Ascending aorta (tissue), 2 donors: ENCODE data around the gene CYP19A1. TPM values are rescaled to one million over a fixed set of nuclear protein-coding genes. Genes with fewer than 3 reads are reported as not detected.
A peak's percentile ranks its signal among the peaks of the same experiment; 100 is the strongest.

Source experiments
- DNase-seq, 2 donors: peaks; one replicate each; pipeline ENCODE4 v3.0.0-alpha.2; 2019; ENCODE audit warnings: low spot score in 2 of 2
- H3K27ac ChIP-seq, 2 donors: fragments of 200-600 bp; sonication (generic); one replicate each; pipeline ENCODE4 v1.5.1; 2016 to 2017; ENCODE audit warnings: mild to moderate bottlenecking in 1 of 2
- H3K27me3 ChIP-seq: fragments of 200-600 bp; sonication (generic); one replicate; pipeline ENCODE4 v1.5.1; 2017
- H3K36me3 ChIP-seq, 2 donors: fragments of 200-600 bp; sonication (generic); one replicate each; pipeline ENCODE4 v1.5.1; 2016
- H3K4me1 ChIP-seq, 2 donors: fragments of 200-600 bp; sonication (generic); one replicate each; pipeline ENCODE4 v1.5.1; 2016 to 2017; ENCODE audit warnings: mild to moderate bottlenecking in 1 of 2
- H3K4me3 ChIP-seq, 2 donors: fragments of 200-600 bp; sonication (generic); one replicate each; pipeline ENCODE4 v1.5.1; 2016 to 2017; ENCODE audit warnings: mild to moderate bottlenecking in 1 of 2
- H3K9me3 ChIP-seq, 2 donors: fragments of 200-600 bp; sonication (generic); one replicate each; pipeline ENCODE4 v1.5.1; 2016
- intact Hi-C: fragments of 100-400 bp; cut with DNase I; formaldehyde crosslinking; loops from one replicate; pipeline ENCODE4 v1.15.1; 2023
- total RNA-seq: library from RNA; depleted of rRNA; stranded (reverse); fragments of >200 nt; gene quantifications from one replicate; pipeline ENCODE4 v1.1.0, GENCODE V29; 2016
- TF ChIP-seq, protein P1 (sequence below), 3 experiments: fragments of 200-600 bp in 2 of 3; fragments of 450-650 bp in 1 of 3; sonication (generic) in 2 of 3; IDR thresholded peaks; one replicate each; pipeline ENCODE4 v1.5.1; 2016 to 2019; ENCODE audit warnings: antibody characterized with exemption in 3 of 3, mild to moderate bottlenecking in 1 of 3, moderate library complexity in 1 of 3

The CYP19A1 gene
- 95.7 TPM for total RNA-seq

DNA sequence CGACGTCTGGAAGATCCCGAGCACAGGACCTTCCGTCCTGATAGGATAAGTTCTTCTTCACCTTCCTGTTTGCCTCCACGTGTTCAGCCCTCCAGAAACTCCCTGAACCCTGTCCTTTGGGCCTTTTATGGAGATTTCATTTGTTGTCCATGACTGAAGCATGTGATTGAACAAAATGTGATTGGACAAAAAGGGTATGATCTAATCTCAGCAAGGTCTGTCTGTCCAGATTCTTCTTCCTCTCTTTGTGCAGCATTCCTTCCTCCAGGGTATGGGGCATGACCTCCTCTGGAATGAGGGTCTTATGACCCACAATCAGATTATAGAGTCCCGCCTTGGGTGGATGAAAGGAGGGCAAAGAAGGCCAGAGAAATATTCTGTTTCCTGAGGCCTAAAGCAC lies at the start of gene CYP19A1:
Gene CYP19A1 (minus strand): TSS at position 101 of the 400 bp plus-strand sequence. CDS start 95,684 bp downstream, outside the sequence.
- no peak for DNase-seq
- Histone ChIP-seq H3K36me3 (no peaks in the 10 kb centered on the region), H3K9me3 (no peaks in the 10 kb centered on the region), H3K27me3 (no peaks in the 10 kb centered on the region), H3K27ac (peak within 1 kb of the TSS; percentile 62 to 77), H3K4me3 (no peak within 1 kb of the TSS), H3K4me1 (peaks cover 13 to 35% of the 10 kb centered on the region in 2 donors)
- intact Hi-C loops, result loop anchor here (5.0 kb wide), 2 partner anchors 44 to 176 kb away; no protein-coding TSS in a partner anchor
- TF ChIP-seq, protein P1, sequence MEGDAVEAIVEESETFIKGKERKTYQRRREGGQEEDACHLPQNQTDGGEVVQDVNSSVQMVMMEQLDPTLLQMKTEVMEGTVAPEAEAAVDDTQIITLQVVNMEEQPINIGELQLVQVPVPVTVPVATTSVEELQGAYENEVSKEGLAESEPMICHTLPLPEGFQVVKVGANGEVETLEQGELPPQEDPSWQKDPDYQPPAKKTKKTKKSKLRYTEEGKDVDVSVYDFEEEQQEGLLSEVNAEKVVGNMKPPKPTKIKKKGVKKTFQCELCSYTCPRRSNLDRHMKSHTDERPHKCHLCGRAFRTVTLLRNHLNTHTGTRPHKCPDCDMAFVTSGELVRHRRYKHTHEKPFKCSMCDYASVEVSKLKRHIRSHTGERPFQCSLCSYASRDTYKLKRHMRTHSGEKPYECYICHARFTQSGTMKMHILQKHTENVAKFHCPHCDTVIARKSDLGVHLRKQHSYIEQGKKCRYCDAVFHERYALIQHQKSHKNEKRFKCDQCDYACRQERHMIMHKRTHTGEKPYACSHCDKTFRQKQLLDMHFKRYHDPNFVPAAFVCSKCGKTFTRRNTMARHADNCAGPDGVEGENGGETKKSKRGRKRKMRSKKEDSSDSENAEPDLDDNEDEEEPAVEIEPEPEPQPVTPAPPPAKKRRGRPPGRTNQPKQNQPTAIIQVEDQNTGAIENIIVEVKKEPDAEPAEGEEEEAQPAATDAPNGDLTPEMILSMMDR (IDR thresholded peaks at IDR 0.05), result no peak

DNA sequence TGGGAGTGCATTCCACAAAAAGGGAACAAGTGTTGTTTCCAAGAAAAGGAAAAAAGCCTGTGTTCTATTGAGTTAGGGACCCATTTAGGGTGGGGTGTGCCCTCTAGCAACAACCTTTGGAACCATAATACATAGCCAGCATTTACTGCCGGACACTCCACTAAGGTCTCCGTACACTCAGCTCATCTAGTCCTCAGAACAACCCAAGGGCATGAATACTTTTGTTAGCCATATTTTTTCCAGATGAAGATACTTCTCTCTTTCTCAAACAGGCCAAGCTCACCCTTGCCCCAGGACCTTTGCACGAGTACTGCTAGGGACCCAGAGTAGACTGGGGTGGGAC lies 49.3 kb upstream of the CYP19A1 start:
- Histone ChIP-seq H3K27ac (no peak overlapping the region), H3K4me3 (no peak overlapping the region), H3K4me1 (no peaks in the 10 kb centered on the region), H3K27me3 (no peaks in the 10 kb centered on the region), H3K36me3 (peaks cover 3 to 8% of the 10 kb centered on the region in 2 donors), H3K9me3 (no peaks in the 10 kb centered on the region)
- intact Hi-C loops, result loop anchor here (2.0 kb wide), 1 partner anchor 13 kb away; no protein-coding TSS in a partner anchor
- TF ChIP-seq, protein P1 (IDR thresholded peaks at IDR 0.05), result no peak
- DNase-seq, result no peak

DNA sequence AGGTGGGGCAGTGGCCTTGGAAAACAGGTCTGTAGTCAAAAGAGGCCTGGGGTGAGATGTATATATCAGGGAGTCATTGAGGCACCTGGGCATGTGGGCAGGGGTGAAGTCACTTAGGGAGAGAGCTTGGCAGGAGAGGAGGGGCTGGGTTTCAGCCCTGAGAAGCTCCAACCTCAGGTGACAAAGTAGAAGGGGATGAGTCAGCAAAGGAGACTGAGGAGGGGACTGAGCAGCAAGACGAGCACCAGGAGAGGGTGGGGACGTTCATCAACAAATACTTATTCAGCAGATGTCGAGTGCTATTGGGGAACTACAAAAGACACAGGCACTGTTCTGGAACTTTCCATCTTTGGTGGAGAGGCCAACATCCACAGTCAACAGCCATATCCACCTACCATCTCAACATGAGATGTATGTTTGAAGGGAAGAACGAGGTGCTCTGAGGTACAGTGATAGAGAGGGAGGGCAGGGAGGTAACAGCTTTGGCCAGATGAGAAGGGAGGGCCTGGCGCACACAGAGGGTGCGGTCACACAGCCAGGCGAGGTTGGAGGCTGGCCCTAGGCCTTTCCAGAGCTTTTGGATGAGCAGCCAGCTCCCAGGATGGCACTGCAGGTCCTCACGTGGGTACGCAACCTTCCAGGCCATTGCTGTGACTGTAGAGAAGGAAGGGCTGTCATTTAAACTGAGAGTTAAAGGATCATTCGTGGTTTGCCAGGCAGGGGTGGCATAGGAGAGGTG lies 48.7 kb upstream of the CYP19A1 start:
- no peaks in the 10 kb centered on the region for H3K9me3 ChIP-seq
- H3K4me1 ChIP-seq, result no peaks in the 10 kb centered on the region
- no peaks in the 10 kb centered on the region for H3K27me3 ChIP-seq
- H3K27ac ChIP-seq, result no peak overlapping the region
- no peak for DNase-seq
- intact Hi-C loops, result loop anchor here (2.0 kb wide), 1 partner anchor 14 kb away; no protein-coding TSS in a partner anchor
- no peak overlapping the region for H3K4me3 ChIP-seq
- TF ChIP-seq, protein P1 (IDR thresholded peaks at IDR 0.05), result no peak
- H3K36me3 ChIP-seq, result peaks cover 3 to 8% of the 10 kb centered on the region in 2 donors

DNA sequence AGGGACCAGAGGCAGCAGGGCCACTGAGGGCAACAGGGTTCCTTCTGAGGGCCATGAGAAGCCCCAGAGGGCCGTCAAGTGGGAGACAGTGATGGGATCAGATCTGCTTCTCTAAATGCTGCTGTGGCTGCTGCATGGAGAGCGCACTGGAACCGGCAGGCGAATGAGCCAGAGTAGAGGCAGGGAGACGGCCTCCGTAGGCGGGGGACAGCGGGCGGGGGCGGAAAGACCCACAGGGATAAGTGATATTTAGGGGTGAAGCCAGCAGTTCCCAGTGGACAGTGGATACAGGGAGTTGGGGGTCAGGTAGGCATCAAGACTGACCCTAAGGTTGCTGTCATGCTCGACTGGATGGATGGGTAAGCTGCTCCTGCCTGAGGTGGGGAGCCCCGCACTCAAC lies 48.1 kb upstream of the CYP19A1 start:
- Histone ChIP-seq H3K4me3 (no peak overlapping the region), H3K9me3 (no peaks in the 10 kb centered on the region), H3K36me3 (peaks cover 3 to 8% of the 10 kb centered on the region in 2 donors), H3K27me3 (no peaks in the 10 kb centered on the region), H3K4me1 (no peaks in the 10 kb centered on the region), H3K27ac (no peak overlapping the region)
- intact Hi-C loops, result loop anchor here (2.0 kb wide), 1 partner anchor 14 kb away; no protein-coding TSS in a partner anchor
- TF ChIP-seq, protein P1 (IDR thresholded peaks at IDR 0.05), result no peak
- no peak for DNase-seq

DNA sequence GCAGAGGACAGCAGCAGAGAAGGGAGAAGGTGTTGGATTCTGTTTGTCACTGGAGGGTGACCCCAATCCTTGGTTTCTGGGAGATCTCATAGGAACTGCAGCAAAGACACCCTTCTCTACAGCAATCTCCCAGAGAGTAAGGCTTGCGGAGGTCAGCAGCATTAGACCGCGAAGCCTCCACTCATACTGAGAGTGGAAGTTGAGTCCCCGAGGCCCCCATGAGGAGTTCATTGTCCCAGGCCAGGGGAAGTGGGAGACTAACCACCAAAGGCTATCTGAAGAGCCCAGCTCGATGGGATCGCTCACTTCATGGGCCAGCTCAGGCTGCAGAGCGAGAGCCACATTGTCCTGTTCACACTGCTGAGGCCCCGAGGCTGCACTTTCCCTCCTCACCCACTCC lies 47.6 kb upstream of the CYP19A1 start:
- Histone ChIP-seq H3K36me3 (peaks cover 3 to 8% of the 10 kb centered on the region in 2 donors), H3K9me3 (no peaks in the 10 kb centered on the region), H3K27ac (no peak overlapping the region), H3K4me3 (no peak overlapping the region), H3K4me1 (no peaks in the 10 kb centered on the region), H3K27me3 (no peaks in the 10 kb centered on the region)
- TF ChIP-seq, protein P1 (IDR thresholded peaks at IDR 0.05), result no peak
- DNase-seq, result no peak
- intact Hi-C loops, result loop anchor here (2.0 kb wide), 1 partner anchor 15 kb away; no protein-coding TSS in a partner anchor
